ENCODE data around the gene LRRC56. TPM values are rescaled to one million over a fixed set of nuclear protein-coding genes. Genes with fewer than 3 reads are reported as not detected.

Gene LRRC56
- total and polyA plus RNA-seq, 2 experiments from 2014 or later, result 0.73 to 0.87 TPM

- Histone ChIP-seq H4K20me1 (replicated peaks; ENCODE audit: insufficient read depth) (peaks cover 7% of the 10 kb centered on the region; the same call in 1 of the 2 replicates), H3K36me3 (ENCODE audit: insufficient read depth) (no peaks in the 10 kb centered on the region), H3K9me2 (ENCODE audit: insufficient read depth) (no peaks in the 10 kb centered on the region), H3K79me2 (replicated peaks; ENCODE audit: insufficient read depth) (peaks cover 11% of the 10 kb centered on the region), H2AFZ (no peak overlapping the region), H3K4me1 (ENCODE audit: insufficient read depth) (peaks cover 9% of the 10 kb centered on the region; the same call in 1 of the 2 replicates), H3K4me2 (peak overlapping the region; percentile 99), H3K27ac (ENCODE audit: low read depth) (no peak overlapping the region), H3K4me3 (peak overlapping the region; percentile 97), H3K27me3 (ENCODE audit: insufficient read depth) (peaks cover 11% of the 10 kb centered on the region; the same call in 1 of the 2 replicates), H3F3A (replicated peaks; ENCODE audit: low read depth) (peaks cover 19% of the 10 kb centered on the region)
- DNase-seq (ENCODE audit: low spot score) (no peak), ATAC-seq (no peak)
- H3K27me3 Mint-ChIP-seq (ENCODE audit: insufficient read depth, low read depth, poor library complexity), result peaks cover 20% of the 10 kb centered on the region
- peak overlapping the region; percentile 97 for H3K4me3 Mint-ChIP-seq
- no peaks in the 10 kb centered on the region; the same call in 2 of the 3 replicates for H3K9me3 Mint-ChIP-seq
- peaks cover 8% of the 10 kb centered on the region for H3K36me3 Mint-ChIP-seq (ENCODE audit: low read depth)
- no peak for TF ChIP-seq EZH2 (IDR thresholded peaks at IDR 0.05; ENCODE audit: low read depth, unreplicated experiment)
- TF ChIP-seq ZNF331 (CRISPR knock-in tag; IDR thresholded peaks at IDR 0.05; ENCODE audit: low read depth), result no peak
- TF ChIP-seq ZNF114 (CRISPR knock-in tag; IDR thresholded peaks at IDR 0.05), result no peak
- no peak for TF ChIP-seq POLR2AphosphoS5 (IDR thresholded peaks at IDR 0.05; ENCODE audit: low read depth)
- no peak overlapping the region for H3K27ac Mint-ChIP-seq
- H3K4me1 Mint-ChIP-seq, result peaks cover 13% of the 10 kb centered on the region
Measured at GRCh38 chr11:504994-505344, 32.4 kb upstream of the LRRC56 start.

- DNase-seq (ENCODE audit: low spot score), result peak; percentile 98
- H3K4me3 Mint-ChIP-seq, result peak overlapping the region; percentile 97
- peak overlapping the region; percentile 100 for H3K27ac ChIP-seq (ENCODE audit: low read depth)
Measured at GRCh38 chr11:506238-506994, 30.9 kb upstream of the LRRC56 start.

More at GRCh38 chr11:506238-506994, 30.9 kb upstream of the LRRC56 start:
- peaks cover 19% of the 10 kb centered on the region for H3F3A ChIP-seq (replicated peaks; ENCODE audit: low read depth)
- H3K4me1 Mint-ChIP-seq, result peaks cover 13% of the 10 kb centered on the region
- H2AFZ ChIP-seq, result peak overlapping the region; percentile 84; the same call in 1 of the 2 replicates
- H3K27me3 ChIP-seq (ENCODE audit: insufficient read depth), result peaks cover 11% of the 10 kb centered on the region; the same call in 1 of the 2 replicates
- peak overlapping the region; percentile 99 for H3K27ac Mint-ChIP-seq
- H3K4me3 ChIP-seq, result peak overlapping the region; percentile 97
- no peaks in the 10 kb centered on the region for H3K9me2 ChIP-seq (ENCODE audit: insufficient read depth)
- peak; percentile 66 for ATAC-seq
- H3K79me2 ChIP-seq (replicated peaks; ENCODE audit: insufficient read depth), result peaks cover 11% of the 10 kb centered on the region
- H3K9me3 Mint-ChIP-seq, result no peaks in the 10 kb centered on the region; the same call in 2 of the 3 replicates
- H3K4me1 ChIP-seq (ENCODE audit: insufficient read depth), result peaks cover 9% of the 10 kb centered on the region; the same call in 1 of the 2 replicates
- H4K20me1 ChIP-seq (replicated peaks; ENCODE audit: insufficient read depth), result peaks cover 7% of the 10 kb centered on the region; the same call in 1 of the 2 replicates
- peaks cover 13% of the 10 kb centered on the region for H3K27me3 Mint-ChIP-seq (ENCODE audit: insufficient read depth, low read depth, poor library complexity)
- H3K36me3 ChIP-seq (ENCODE audit: insufficient read depth), result no peaks in the 10 kb centered on the region
- TF ChIP-seq CTCF (conservative IDR thresholded peaks at IDR 0.05; ENCODE audit: low read depth in 2 of 2) (no peak), CREB1 (CRISPR knock-in tag; IDR thresholded peaks at IDR 0.05; ENCODE audit: low read depth) (peak; percentile 98), ZNF462 (CRISPR knock-in tag; IDR thresholded peaks at IDR 0.05) (no peak)
- peak overlapping the region; percentile 99 for H3K4me2 ChIP-seq
- peaks cover 9% of the 10 kb centered on the region; the same call in 2 of the 3 replicates for H3K36me3 Mint-ChIP-seq (ENCODE audit: low read depth)

Measured in GM23338 (cell line).